AG10803 (cell line): ENCODE measurements around the gene ADGRB2.
A peak's percentile ranks its signal among the peaks of the same experiment; 100 is the strongest.

Experiments used
- DNase-seq: peaks from one replicate; pipeline ENCODE4 v3.0.0; 2010; ENCODE audit warnings: low read depth
- H3K4me3 ChIP-seq: 2 replicates; pipeline ENCODE4 v1.5.1; 2011; ENCODE audit warnings: mild to moderate bottlenecking, low read length, control low read depth
- TF ChIP-seq, protein P1 (sequence below): conservative IDR thresholded peaks from 2 replicates; pipeline ENCODE4 v1.5.1; 2011; ENCODE audit warnings: mild to moderate bottlenecking, low read length, control low read depth, inconsistent platforms

ADGRB2 gene

GRCh38 chr1:31753707-31754349, 10.3 kb downstream of the ADGRB2 start:
- peak; percentile 35 for DNase-seq

DNA sequence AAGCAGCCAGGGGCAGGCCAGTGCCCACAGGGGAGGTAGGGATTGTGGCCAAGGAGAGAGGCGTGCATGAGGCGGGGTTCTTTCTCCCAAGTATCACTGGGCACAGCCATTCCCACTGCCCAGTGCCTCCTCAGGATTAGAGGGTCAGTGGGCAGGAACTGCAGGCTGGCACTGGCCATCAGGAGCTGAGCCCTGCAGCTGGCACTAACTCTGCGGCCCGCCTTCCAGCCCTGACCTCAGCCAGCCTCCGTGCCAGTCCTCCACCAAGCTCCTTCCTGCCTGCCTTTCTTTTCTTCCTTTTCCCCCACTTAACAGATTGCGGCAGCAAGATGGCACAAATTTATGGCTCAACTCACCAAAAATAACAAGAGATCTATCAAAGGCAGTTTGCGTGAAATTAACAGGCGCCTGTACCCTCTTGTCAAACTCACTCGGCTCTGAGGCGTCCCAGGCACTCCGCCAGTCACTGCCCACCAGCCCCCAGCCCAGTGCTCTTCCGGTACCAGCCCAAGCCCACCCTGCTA, 11.1 kb downstream of the ADGRB2 start:
- no peak for DNase-seq
- no peak overlapping the region for H3K4me3 ChIP-seq
- TF ChIP-seq, protein P1, sequence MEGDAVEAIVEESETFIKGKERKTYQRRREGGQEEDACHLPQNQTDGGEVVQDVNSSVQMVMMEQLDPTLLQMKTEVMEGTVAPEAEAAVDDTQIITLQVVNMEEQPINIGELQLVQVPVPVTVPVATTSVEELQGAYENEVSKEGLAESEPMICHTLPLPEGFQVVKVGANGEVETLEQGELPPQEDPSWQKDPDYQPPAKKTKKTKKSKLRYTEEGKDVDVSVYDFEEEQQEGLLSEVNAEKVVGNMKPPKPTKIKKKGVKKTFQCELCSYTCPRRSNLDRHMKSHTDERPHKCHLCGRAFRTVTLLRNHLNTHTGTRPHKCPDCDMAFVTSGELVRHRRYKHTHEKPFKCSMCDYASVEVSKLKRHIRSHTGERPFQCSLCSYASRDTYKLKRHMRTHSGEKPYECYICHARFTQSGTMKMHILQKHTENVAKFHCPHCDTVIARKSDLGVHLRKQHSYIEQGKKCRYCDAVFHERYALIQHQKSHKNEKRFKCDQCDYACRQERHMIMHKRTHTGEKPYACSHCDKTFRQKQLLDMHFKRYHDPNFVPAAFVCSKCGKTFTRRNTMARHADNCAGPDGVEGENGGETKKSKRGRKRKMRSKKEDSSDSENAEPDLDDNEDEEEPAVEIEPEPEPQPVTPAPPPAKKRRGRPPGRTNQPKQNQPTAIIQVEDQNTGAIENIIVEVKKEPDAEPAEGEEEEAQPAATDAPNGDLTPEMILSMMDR, result no peak

More at GRCh38 chr1:31753707-31754349, 10.3 kb downstream of the ADGRB2 start:
- no peak overlapping the region for H3K4me3 ChIP-seq
- TF ChIP-seq, protein P1, result no peak

- DNase-seq, result no peak
- no peak overlapping the region for H3K4me3 ChIP-seq
- TF ChIP-seq, protein P1, result no peak
Measured at GRCh38 chr1:31752258-31752657, 11.9 kb downstream of the ADGRB2 start.

DNA sequence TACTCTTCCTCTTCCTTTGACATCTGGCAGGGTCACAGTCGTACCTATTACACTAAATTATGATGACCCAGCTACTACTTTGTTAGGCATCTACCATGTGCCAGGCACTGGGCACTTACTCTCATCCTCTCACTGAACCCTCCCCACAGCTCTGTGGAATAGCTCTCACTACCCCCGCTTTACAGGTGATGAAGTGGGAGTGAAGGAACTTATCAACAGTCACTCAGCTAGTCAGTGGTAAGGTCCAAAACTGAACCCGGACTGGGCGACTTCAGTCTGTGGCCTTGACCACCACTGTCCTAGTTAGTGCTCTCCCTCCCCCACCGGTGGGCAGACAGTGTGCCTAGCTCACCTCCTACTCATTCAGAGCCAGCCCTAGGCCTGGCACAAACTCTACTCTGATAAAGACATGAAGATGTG, 12.3 kb downstream of the ADGRB2 start:
- TF ChIP-seq, protein P1, result no peak
- no peak overlapping the region for H3K4me3 ChIP-seq
- no peak for DNase-seq

GRCh38 chr1:31750858-31751510, 13.2 kb downstream of the ADGRB2 start:
- peak; percentile 73 for DNase-seq
- TF ChIP-seq, protein P1, result no peak
- no peak overlapping the region for H3K4me3 ChIP-seq

DNA sequence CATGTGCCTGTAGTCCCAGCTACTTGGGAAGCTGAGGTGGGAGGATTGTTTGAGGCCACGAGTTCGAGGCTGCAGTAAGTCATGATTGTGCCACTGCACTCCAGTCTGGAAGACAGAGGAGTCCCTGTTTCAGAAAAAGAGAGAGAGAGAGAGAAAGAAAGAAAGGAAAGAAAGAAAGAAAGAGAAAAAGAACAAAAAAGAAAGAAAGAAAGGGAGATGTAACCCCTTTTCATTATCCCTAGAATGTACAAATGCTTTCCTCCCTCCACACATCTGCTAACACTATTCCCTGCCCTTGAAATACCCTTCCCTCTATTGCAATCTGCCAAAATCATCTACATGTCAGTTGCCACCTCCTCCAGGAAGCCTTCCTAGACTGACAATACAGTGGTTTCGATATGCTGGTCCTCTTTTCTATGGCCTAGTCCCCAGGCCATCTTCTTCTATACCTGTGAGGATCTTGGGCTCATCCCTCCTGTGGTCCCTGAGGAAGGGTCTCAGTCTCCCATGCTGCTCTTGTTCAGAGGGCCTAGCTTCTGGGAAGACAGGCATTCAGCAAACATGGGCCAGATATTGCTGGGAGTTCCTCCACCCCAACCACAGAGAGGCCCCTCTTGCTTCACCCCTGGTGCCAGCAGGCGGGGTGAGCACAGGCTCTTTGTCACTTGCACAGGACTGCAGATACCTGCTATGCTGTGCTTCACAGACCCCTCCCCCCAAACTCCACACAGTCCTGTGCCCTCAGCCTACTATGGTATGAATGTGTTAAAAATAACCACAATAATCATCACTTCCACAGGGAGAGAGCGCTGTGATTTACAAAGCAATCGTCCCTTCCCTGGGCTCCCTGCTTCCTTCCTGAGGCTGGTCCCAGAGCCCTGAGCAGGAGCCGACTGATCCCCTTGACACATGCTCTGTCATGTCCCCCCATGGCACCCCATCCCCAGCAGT, 14.1 kb downstream of the ADGRB2 start:
- no peak for DNase-seq
- TF ChIP-seq, protein P1, result no peak
- H3K4me3 ChIP-seq, result no peak overlapping the region
